ENCODE data around the gene LGMN.
A peak's percentile ranks its signal among the peaks of the same experiment; 100 is the strongest.
"Not testable (repeated sequence)": the region's sequence is repeated elsewhere in the genome, so short reads cannot be mapped to it uniquely, and the experiment has no call there.

The LGMN gene

DNA sequence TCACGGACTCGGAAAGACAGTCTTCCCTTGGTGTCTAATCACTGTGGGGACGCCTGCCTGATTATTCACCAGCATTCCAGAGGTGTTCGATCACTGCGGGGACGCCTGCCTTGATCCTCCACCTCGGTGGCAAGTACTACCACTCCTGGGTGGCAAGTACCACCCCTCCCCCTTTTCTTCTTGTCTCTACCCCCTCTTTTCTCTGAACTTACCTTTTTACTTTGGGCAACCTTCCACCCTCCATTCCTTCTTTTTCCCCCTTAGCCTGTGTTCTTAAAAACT lies 12.0 kb upstream of the LGMN start:
- no peak for DNase-seq (ENCODE audit: low spot score)

DNA sequence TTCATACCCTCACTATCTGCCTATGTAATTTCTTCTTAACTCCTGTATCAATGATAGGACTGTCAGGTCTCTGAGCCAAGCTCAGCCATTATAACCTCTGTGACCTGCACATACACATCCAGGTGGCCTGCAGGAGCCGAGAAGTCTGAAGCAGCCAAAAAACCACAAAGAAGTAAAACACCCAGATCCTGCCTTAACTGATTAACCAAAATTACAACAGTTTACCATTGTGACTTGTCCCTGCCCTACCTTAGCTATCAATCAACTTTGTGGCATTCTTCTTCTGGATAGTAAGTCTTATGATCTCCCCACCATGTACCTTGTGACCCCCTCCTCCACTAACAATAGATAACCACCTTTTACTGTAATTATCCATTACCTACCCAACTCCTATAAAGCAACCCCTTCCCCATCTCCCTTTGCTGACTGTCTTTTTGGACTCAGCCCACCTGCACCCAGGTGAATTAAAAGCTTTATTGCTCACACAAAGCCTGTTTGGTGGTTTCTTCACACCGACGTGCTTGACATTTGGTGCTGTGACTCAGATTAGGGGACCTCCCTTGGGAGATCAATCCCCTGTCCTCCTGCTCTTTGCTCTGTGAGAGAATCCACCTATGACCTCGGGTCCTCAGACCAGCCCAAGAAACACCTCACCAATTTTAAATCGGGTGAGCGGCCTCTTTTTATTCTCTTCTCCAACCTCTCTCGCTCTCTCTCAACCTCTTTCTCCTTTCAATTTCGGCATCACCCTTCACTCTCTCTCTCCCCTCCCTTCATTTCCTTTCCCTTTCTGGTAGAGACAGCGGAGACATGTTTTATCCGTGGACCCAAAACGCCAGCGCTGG lies 11.5 kb upstream of the LGMN start:
- DNase-seq (ENCODE audit: low spot score), result no peak

DNA sequence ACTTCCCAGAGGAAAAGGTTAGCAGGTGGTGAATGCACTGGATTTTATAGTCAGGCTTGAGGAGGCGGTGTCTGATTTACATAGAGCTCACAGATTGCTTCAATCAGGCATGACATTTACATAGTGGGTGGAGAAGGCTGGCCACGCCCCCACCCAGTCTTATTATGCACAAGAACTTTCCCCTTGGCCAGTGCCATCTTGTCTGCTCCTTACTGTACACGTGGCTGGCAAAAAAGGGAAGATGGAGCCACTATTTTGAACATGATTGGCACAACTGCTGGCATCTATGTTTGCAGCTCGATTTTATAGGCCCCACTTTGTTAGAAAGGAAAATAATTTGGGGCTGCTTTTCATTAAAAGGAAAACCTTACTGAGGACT lies 10.9 kb upstream of the LGMN start:
- peak; percentile 61 for DNase-seq (ENCODE audit: low spot score)

DNA sequence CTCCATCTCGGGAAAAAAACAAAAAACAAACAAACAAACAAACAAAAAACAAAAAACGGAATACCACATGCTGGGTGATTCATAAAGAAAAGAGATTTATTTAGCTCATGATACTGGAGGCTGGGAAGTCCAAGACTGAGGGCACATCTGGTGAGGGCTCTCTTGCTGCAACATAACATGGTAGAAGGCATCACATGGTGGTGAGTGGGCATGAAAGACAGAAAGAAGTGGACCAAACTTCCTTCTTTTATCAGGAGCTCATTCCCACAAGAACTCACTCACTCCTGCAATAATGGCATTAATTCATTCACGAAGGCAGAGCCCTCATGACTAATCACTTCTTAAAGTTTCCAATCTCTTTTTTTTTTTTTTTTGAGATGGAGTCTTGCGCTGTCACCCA lies 8.0 kb upstream of the LGMN start:
- DNase-seq (ENCODE audit: low spot score), result no peak

DNA sequence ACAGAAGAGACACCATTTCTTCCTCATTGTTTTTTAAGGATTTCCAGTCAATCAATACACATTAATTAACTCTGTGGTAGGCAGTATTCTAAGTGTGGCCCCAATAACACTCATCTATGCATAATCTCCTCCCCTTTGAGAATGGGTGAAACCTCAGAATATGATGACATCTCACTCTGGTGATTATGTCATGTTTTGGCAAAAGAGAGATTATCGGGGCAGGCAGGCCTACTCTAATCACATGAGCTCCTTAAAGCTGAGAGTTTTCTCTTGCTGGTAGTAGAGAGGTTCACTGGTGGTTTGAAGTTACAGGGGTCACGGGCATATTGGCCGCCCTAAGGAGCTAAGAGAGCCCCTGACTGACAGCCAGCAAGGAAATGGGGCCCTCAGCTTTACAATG lies 7.1 kb upstream of the LGMN start:
- no peak for DNase-seq (ENCODE audit: low spot score)

DNA sequence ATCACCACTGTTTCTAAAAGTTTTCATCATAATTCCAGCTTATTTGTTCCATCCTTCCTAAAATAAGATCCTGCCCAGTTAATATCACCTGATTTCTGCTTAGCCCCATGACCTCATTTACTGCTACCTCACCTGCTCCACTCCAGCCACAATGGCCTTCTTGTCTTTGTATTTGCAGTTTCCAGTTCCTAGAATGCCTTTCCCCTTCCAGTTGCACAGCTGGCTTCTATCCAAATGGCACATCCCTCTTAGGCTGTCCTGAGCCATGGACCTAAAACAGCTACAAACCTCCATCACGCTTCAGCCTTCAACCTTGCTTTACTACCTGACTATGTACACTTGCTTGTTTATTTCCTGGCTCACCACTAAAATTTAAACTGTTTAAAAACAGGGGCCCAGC lies 6.5 kb upstream of the LGMN start:
- no peak for DNase-seq (ENCODE audit: low spot score)

DNA sequence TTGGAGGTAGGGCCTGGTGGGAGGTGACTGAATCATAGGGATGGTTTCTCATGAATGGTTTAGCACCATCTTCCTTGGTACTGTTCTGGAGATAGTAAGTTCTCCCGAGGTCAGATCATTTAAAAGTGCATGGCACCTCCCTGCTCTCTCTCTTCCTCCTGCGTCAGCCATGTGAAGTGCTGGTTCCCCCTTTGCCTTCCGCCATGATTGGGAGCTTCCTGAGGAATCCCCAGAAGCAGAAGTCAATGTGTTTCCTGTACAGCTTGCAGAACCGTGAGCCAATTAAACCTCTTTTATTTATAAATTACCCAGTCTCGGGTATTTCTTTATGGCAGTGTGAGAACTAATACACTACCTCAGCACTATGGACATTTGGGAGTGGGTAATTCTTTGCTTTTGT lies 4.8 kb upstream of the LGMN start:
- DNase-seq (ENCODE audit: low spot score), result no peak

DNA sequence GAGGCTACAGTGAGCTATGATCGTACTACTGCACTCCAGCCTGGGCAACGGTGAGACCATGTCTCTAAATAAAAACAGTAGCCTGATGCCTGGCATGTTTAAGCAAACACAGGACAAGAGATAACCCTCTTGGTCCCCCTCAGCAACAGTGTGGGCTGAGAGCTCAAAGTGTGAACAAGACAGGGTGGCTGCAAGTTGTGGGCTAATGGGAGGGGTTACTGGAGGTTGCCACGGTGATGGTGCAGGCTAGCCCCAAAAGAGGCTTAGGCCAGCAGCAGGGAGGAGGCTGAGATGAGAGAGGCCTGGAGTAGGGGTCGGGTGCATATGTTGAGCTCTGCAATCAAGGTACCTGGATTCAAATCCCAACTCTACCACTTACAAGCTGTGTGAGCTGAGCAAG lies 3.4 kb upstream of the LGMN start:
- DNase-seq (ENCODE audit: low spot score), result no peak

DNA sequence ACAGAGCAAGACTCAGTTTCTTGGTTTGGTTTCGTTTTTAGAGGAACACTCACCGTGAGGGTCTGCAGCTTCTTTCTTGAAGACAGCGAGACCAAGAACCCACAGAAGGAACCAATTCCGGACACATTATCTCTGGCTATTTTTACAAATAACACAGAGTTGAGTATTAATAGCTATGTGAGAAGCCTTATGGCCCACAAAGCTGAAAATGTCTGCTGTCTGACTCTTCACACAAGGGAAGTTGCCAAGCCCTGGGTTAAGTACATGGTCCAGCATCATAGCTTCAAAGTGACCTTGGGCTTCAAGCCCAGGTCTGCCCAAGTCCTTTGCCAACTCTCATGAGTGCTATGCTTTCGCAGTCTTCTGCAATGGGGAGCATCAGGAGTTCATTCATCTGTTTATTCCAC lies 2.6 kb upstream of the LGMN start:
- DNase-seq (ENCODE audit: low spot score), result no peak

DNA sequence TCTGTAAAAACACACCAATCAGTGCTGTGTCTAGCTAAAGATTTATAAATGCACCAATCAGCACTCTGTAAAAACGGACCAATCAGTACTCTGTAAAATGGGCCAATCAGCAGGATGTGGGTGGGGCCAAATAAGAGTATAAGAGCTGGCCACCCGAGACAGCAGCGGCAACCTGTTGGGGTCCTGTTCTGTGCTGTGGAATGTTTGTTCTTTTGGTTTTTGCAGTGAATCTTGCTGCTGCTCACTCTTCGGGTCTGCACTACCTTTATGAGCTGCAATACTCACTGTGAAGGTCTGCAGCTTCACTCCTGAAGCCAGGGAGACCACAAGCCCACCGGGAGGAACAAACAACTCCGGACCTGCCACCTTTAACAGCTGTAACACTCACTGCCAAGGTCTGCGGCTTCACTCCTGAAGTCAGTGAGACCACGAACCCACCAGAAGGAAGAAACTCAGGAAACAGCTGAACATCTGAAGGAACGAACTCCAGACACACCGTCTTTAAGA lies 1.8 kb upstream of the LGMN start:
- not testable (repeated sequence) for DNase-seq (ENCODE audit: low spot score)

DNA sequence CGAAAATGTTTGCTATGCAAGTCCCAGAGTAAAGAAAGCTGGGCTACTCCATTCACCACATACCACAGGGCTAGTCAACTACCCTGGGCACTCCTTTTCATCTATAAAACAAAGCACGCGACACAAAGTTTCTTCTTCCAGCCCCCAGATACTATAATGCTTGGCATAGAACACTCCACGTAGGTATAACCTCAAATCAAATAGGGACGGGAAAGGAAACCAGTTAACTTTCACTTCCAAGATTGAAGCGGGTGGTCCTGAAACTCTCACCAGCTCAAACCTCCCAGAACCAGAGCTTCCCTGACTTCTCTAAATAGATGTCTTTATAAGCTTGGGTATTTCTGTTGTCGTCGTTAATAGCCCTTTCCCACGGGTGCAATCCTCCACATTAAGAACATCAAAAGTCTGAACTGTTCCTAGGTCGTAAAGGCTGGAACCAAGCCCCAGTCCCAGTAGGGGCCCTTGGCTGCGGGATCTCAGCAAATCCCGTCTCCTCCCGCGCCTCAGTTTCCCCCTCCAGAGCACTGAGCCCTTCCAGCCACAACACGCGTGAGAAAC lies 647 bp downstream of the LGMN start:
- DNase-seq (ENCODE audit: low spot score), result peak; percentile 17

DNA sequence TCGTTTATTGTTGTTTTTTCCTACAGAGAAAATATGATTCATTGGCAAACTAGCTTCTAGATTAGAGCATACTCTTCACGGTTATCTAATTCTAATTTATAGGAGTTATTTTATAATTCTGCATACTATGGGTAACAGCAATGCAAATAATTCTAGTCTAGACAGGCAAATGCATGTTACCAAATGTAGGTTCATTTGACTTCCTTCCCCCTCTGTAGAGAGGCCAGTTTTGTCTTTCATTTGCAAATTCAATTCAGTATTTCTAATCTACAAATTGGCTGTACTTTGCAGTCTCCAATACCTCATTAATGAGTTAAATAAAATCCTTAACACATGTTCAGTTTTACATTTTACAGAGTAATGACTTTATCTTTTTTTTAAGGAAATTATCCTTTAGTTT lies 4.2 kb downstream of the LGMN start:
- no peak for DNase-seq (ENCODE audit: low spot score)

DNA sequence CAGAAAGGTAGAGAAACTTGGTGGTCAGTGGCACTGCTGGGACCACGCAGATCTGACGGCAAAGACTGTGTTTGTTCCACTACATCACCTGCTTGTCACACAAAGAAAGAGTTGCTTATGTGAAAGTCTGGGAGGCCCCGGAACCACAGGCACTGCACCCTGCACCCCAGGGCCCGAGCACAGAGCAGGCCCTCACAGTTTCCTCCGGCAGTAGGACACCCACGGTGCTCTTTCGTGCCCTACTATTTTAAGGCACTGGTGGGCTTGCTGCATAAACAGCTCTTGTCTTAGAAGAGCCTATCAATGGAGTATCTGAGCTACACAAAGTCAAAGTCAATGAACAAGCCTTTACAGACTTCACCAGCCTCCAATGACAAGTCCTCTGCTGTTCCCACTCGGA lies 8.0 kb downstream of the LGMN start:
- DNase-seq (ENCODE audit: low spot score), result no peak

DNA sequence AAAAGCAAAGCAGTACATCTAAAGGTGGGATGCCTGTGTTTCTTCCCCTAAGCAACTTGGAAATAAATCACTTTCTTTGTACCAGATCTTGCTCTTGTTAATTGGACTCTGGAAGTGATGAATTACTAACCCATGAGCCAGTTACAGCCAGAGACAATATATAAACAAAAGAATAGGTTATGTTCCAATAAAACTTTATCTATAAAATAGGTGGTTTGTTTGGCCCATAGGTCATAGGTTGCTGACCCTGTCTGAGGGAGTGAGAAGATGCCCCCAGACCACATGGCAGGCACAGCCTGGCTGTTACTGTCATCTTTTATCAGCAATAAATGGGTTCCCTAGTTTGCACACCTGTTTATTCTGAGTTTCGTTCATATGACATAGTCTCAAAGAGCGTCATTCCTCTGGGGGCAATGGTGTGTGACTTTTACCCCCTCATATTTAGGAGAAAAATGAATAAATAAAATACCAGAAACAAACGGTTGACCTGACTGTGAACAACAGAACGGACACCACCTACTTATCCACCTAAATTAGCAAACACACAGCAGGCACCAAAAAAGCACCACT lies 10.7 kb downstream of the LGMN start:
- DNase-seq (ENCODE audit: low spot score), result no peak

DNA sequence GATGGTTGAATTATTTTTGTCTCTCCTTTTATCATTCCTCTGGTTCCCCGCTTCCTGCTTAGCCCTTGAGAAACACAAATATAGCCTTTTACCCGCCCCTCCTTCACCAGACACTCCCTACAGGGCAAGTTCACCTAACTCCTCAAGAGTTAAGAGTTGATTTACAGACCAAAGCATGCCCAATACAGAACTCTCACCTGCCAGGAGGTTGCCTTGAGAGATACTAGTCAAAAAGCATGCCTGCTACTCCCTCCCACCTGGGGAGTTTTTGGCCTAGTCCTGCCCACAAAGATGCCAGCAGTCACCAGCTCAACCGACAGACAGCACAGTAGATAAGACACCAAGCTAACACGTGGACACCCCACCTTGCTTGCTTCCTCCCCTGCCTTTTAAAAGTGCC lies 11.2 kb downstream of the LGMN start:
- DNase-seq (ENCODE audit: low spot score), result no peak

DNA sequence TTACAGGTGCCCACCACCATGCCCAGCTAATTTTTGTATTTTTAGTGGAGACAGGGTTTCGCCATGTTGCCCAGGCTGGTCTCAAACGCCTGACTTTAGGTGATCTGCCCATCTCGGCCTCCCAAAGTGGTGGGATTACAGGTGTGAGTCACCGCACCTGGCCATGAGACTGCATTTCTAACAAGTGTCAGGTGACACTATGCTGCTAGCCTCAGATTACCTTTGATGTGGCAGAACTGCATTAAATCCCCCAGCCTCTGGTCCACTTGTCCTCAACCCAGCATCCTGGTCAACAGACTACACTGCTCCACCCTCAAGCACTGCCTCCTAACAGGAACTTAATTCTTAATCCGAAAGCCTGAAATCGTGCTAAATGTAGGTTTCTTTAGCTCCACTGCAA lies 13.1 kb downstream of the LGMN start:
- no peak for DNase-seq (ENCODE audit: low spot score)

DNA sequence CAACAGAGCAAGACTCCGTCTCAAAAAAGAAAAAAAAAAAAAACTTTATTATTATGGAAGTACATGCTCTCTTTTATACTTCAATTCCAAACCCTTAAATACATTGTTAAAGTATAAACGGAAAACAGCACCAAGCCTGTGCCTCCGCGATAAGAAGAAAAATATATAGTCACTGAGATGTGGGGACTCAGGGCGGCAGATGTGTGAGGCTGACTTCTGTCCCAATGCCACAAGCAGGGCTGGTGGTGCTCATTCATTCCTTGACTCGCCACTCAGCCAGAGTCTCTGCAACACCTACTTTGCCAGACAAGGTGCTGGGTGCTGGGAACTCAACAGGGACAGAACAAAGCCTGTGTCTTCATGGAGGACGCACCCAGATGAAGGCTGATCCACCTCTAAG lies 13.8 kb downstream of the LGMN start:
- DNase-seq (ENCODE audit: low spot score), result no peak

DNA sequence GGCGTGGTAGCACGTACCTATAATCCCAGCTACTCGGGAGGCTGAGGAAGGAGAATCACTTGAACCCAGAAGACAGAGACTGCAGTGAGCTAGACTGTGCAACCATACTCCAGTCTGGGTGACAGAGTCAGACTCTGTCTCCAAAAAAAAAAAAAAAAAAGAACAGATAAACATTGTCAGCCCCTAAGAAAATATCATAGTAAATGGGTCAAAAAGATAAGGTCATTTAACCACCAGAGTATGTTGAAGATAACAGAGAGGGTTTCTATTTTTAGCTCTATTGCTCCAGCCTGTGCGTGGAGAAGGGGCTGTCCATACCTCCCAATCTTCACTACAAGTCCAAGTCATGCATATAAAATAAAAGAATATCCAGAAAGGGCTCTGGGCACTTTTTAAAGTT lies 15.4 kb downstream of the LGMN start:
- DNase-seq (ENCODE audit: low spot score), result no peak

DNA sequence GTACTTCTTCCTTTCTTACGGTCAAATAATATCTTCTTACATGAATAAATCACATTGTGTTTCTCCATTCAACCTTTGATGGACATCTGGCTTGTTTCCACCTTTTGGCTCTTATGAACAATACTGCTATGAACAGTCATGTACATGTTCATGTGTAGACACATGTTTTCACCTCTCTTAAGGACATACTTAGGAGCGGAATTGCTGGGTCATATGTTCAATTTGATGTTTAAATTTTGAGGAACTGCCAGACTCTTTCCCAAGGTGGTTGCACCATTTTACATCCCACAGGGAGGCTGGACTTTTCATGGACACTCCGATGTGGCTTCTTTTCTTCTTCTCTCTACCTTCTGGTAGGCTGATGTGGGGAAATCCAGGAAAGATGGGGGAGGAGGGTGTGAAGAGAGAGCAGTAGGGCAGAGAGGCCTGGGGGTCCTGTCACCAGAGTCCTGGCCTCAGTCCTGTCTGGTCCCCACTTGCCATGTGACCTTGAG lies 16.8 kb downstream of the LGMN start:
- no peak for DNase-seq (ENCODE audit: low spot score)

DNA sequence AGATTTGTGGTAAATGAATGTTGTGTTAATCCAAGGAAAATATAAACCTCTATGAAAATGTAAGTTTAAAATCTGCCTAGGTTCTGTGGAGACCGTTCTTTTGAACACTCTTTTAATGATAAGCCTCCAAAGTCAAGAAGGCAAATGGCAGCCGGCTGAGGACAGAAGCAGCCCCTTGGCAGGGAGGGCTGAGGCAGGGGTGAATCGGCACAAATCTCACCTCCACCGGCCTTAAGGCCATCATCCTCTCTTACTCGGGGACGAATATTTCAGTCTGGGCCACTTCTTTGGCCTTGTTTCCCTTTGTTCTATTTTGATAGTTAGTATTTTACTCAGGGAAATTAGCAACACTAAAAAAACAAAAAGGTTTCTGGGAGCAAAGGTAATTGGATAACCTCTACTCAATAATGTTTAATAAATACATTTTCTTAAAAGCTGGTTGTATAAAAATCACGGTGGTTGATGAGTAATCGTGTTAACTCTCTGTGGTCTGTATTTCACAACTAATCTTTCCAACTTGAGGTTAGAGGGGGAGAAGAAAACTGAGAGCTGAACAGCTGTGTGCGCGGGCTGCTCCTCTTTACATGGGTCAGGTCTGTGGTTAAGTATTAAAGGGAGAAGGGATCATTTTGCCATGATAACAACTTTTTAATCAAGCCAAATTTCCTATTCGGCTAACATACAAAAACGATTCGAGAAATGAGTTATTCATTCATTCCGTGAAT lies 18.6 kb downstream of the LGMN start:
- no peak for DNase-seq (ENCODE audit: low spot score)

DNA sequence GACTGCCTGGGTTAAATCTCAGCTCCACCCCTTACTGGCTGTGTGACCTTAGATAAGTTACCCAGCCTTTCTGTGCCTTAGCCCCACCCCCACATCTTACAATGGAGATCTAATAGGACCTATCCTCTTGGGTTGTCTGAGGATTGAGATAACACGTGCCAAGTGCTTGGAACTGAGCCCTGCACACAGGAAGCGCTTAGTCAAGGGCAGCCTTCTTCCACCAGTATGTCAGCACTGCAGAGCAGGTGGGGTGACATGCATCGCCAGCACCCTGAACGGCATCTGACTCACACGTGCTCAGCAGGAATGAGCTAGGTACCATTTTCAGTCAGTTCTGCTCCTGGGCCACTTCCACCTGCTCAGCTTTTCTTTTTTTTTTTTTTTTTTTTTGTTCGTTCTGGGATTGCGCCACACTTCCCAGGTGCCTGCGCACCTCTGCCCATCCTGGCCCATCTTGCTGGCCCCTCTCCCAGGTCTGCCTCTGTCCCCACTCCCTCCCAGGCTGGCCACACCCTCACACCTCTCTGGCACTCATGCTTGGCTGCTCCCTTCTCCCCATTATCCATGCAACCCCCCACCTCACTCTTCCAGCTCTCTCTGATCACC lies 19.6 kb downstream of the LGMN start:
- DNase-seq (ENCODE audit: low spot score), result peak; percentile 27

DNA sequence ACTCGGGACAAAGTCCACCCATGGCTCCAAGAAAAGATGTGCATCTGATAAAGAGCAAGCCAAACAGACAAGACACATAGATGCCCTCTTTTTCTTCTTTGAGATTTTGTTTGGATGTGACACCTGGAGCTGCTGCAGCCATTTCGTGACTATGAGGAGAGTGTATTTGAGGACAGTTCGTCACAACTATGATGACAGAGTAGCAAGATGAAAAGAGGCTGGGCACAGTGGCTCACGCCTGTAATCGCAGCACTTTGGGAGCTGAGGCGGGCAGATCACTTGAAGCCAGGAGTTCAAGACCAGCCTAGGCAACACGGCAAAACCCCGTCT lies 21.5 kb downstream of the LGMN start:
- DNase-seq (ENCODE audit: low spot score), result no peak

Data from RKO (cell line).